Measurements from ENCODE around the gene FAM89B. TPM values are rescaled to one million over a fixed set of nuclear protein-coding genes. Genes with fewer than 3 reads are reported as not detected.
"Not testable (repeated sequence)": the region's sequence is repeated elsewhere in the genome, so short reads cannot be mapped to it uniquely, and the experiment has no call there.

The FAM89B gene
- total and polyA plus RNA-seq, 2 of the 8 experiments (the other 6 are each of a cell fraction or from before 2014, with no cell fraction given) = 15.8 to 32.4 TPM

GRCh38 chr11:65522718-65523630 is 49.4 kb upstream of the FAM89B start:
- H4K8ac ChIP-seq (ENCODE audit: extremely low read depth, insufficient read depth, low read length); H4K91ac ChIP-seq (replicated peaks; ENCODE audit: insufficient read length, low read length); H3K79me2 ChIP-seq (ENCODE audit: control insufficient read depth in 1 of 2, insufficient read depth in 2 of 2, low read length in 2 of 2); H3K4me2 ChIP-seq (ENCODE audit: insufficient read depth in 1 of 2, low read depth in 2 of 2, low read length in 2 of 2); H2AFZ ChIP-seq (ENCODE audit: low read length); H3K27me3 ChIP-seq (replicated peaks in 1 of 4; ENCODE audit: control insufficient read depth in 3 of 4, extremely low read depth in 1 of 4, insufficient read depth in 3 of 4, low read length in 3 of 4); H2BK20ac ChIP-seq (ENCODE audit: low read length); CTCF ChIA-PET (ENCODE audit: partially characterized antibody); H3K18ac ChIP-seq (ENCODE audit: extremely low read depth, low read length); FAIRE-seq; H2BK120ac ChIP-seq (replicated peaks; ENCODE audit: low read depth, low read length); H2AK5ac ChIP-seq (ENCODE audit: low read depth, low read length); H3K14ac ChIP-seq (ENCODE audit: insufficient read length); H3K4me3 ChIP-seq (ENCODE audit: extremely low read depth in 1 of 4, insufficient read depth in 2 of 4, low read depth in 3 of 4, low read length in 4 of 4); H3K36me3 ChIP-seq (ENCODE audit: control insufficient read depth in 2 of 4, insufficient read depth in 4 of 4, low read length in 3 of 4); H2BK12ac ChIP-seq (ENCODE audit: low read depth, low read length); H3K4ac ChIP-seq (replicated peaks; ENCODE audit: insufficient read length, low read depth, low read length); H3K9me3 ChIP-seq (ENCODE audit: insufficient read depth in 2 of 2, low read depth in 1 of 2, low read length in 1 of 2); H3K79me1 ChIP-seq (ENCODE audit: low read depth, low read length); DNase-seq (ENCODE audit: low read depth in 1 of 2, low spot score in 2 of 2); H2BK15ac ChIP-seq (ENCODE audit: low read length); H3K9ac ChIP-seq (replicated peaks in 1 of 4; ENCODE audit: extremely low read depth in 1 of 4, low read depth in 3 of 4, low read length in 3 of 4); H4K5ac ChIP-seq (ENCODE audit: insufficient read length, low read depth, low read length); H2BK5ac ChIP-seq (ENCODE audit: low read depth, low read length); H3K56ac ChIP-seq (replicated peaks; ENCODE audit: insufficient read length, low read depth, low read length); H3K27ac ChIP-seq (ENCODE audit: low read depth, low read length); H3K23ac ChIP-seq (ENCODE audit: insufficient read length): not testable (repeated sequence)
- POLR2A ChIA-PET (ENCODE audit: partially characterized antibody) = interaction anchor here (1.6 to 28.1 kb wide), 3 partner anchors 20 to 34 kb away, joined by 3 to 1569 read pairs (median 87); partner anchors contain the start of gene MALAT1
- Histone ChIP-seq H3K23me2 (ENCODE audit: low read depth, low read length) (peaks cover 13% of the 10 kb centered on the region), H3K4me1 (replicated peaks in 1 of 4; ENCODE audit: control insufficient read depth in 3 of 4, insufficient read depth in 4 of 4, low read length in 3 of 4) (peaks cover 0 to 14% (median 8%) of the 10 kb centered on the region in 4 experiments; a peak in 5 of 7 replicates), H4K20me1 (replicated peaks in 1 of 2; ENCODE audit: control insufficient read depth in 1 of 2, insufficient read depth in 2 of 2, low read length in 2 of 2) (peaks cover 0 to 12% of the 10 kb centered on the region in 2 experiments)
- 86% methylated on average over 18 of the region's 18 CpGs; no CpG with 5 or more reads in 1 of the 2 experiments for WGBS, 2 experiments (ENCODE audit: extremely low coverage in 1 of 2, insufficient coverage in 1 of 2, insufficient read length in 1 of 2, insufficient replicate concordance in 2 of 2, low coverage in 1 of 2, low lambda C conversion rate in 2 of 2, missing lambda C conversion rate in 1 of 2)

Measured in H1 (cell line).